HUES64 (cell line): Measurements from ENCODE around the gene RAB28.

Source experiments
- H3K27ac ChIP-seq: 2 replicates; pipeline ENCODE4 v1.7.0; 2013; ENCODE audit warnings: low read depth, low read length, inconsistent platforms
- H3K27me3 ChIP-seq: 2 replicates; pipeline ENCODE4 v1.6.1; 2013; ENCODE audit warnings: mild to moderate bottlenecking, low read length; ENCODE audit not compliant: insufficient read depth
- H3K36me3 ChIP-seq: 2 replicates; pipeline ENCODE4 v1.6.1; 2013; ENCODE audit warnings: mild to moderate bottlenecking, low read length; ENCODE audit not compliant: insufficient read depth
- H3K4me1 ChIP-seq: 2 replicates; pipeline ENCODE4 v1.6.1; 2013; ENCODE audit warnings: mild to moderate bottlenecking, low read length, moderate library complexity; ENCODE audit not compliant: insufficient read depth
- H3K4me3 ChIP-seq: 2 replicates; pipeline ENCODE4 v1.5.1; 2013; ENCODE audit warnings: mild to moderate bottlenecking, low read length, moderate library complexity
- H3K9ac ChIP-seq: 2 replicates; pipeline ENCODE4 v1.6.1; 2013; ENCODE audit warnings: mild to moderate bottlenecking, low read depth, low read length
- H3K9me3 ChIP-seq: 2 replicates; pipeline ENCODE4 v1.6.1; 2013; ENCODE audit warnings: low read depth, low read length; ENCODE audit not compliant: insufficient read depth
- WGBS: fragments of 150-250, 120-280 bp; methylation state at CpG from one replicate; pipeline ENCODE4 v1.1.7; 2013; ENCODE audit warnings: missing lambda C conversion rate; 5-methylcytosine and 5-hydroxymethylcytosine counted together

The RAB28 gene

GRCh38 chr4:13340672-13341071, 143.5 kb downstream of the RAB28 start:
- H3K27me3 ChIP-seq: no peaks in the 10 kb centered on the region
- no peak overlapping the region for H3K4me3 ChIP-seq
- H3K4me1 ChIP-seq: peaks cover 6% of the 10 kb centered on the region
- no peak overlapping the region for H3K9ac ChIP-seq
- no peaks in the 10 kb centered on the region for H3K9me3 ChIP-seq
- no peak overlapping the region for H3K27ac ChIP-seq
- no peaks in the 10 kb centered on the region for H3K36me3 ChIP-seq

DNA sequence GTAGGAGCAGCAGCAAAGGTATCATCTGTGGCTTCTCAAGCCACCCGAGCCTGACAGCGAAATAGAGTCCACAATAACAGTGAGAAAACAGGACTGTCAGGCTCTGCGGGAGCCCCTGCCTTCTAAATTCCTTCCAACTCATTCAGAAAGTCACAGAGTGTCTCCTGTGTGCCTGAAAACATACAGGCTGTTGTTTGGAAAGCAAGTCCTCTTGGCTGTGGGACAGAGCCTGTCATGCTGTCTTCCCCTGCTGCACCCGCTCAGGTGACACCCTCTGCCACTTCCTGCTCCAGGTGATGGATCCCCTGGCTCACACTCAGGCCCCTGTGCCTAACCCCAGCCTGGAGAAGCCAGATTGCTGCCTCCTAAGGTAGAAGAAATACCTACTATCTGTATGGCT, 152.3 kb downstream of the RAB28 start:
- Histone ChIP-seq H3K4me1 (peaks cover 9% of the 10 kb centered on the region), H3K9ac (no peak overlapping the region), H3K4me3 (no peak overlapping the region), H3K27me3 (no peaks in the 10 kb centered on the region), H3K9me3 (no peaks in the 10 kb centered on the region), H3K36me3 (no peaks in the 10 kb centered on the region), H3K27ac (no peak overlapping the region)
- 94% methylated on average over 4 of the region's 4 CpGs for WGBS

- Histone ChIP-seq H3K36me3 (no peaks in the 10 kb centered on the region), H3K27ac (no peak overlapping the region), H3K27me3 (no peaks in the 10 kb centered on the region), H3K9me3 (no peaks in the 10 kb centered on the region), H3K4me3 (no peak overlapping the region), H3K4me1 (peaks cover 12% of the 10 kb centered on the region), H3K9ac (no peak overlapping the region)
- WGBS: 93% methylated on average over 3 of the region's 3 CpGs
Measured at GRCh38 chr4:13329963-13330362, 154.2 kb downstream of the RAB28 start.

GRCh38 chr4:13329340-13329850, 154.7 kb downstream of the RAB28 start:
- H3K27ac ChIP-seq: no peak overlapping the region
- 100% methylated on average over 1 of the region's 1 CpG for WGBS
- no peaks in the 10 kb centered on the region for H3K36me3 ChIP-seq
- H3K9ac ChIP-seq: no peak overlapping the region
- no peaks in the 10 kb centered on the region for H3K27me3 ChIP-seq
- peaks cover 12% of the 10 kb centered on the region for H3K4me1 ChIP-seq
- H3K4me3 ChIP-seq: no peak overlapping the region
- no peaks in the 10 kb centered on the region for H3K9me3 ChIP-seq

GRCh38 chr4:13328591-13328990, 155.5 kb downstream of the RAB28 start:
- 98% methylated on average over 2 of the region's 2 CpGs for WGBS
- Histone ChIP-seq H3K27me3 (no peaks in the 10 kb centered on the region), H3K9ac (no peak overlapping the region), H3K27ac (no peak overlapping the region), H3K4me3 (no peak overlapping the region), H3K4me1 (peaks cover 15% of the 10 kb centered on the region), H3K36me3 (no peaks in the 10 kb centered on the region), H3K9me3 (no peaks in the 10 kb centered on the region)

GRCh38 chr4:13327991-13328390, 156.1 kb downstream of the RAB28 start:
- no peak overlapping the region for H3K27ac ChIP-seq

DNA sequence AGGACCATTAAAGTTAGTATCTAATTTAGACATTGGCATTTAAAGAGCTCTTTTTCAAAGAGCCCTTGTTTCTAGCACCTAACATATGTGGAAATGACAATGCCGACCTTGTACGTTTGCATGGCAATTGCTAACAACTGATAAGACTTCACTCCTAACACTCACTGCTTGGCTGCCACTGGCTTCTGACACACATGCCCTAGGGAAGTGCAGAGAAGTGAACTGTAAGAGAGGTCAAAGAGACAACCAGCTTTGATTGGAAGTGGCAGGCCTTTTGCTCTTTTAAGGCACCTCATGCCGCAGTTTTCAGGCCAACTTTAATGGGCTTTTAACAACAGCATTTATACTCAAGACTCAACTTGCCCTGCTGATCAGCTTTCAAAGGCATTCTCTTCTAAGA, 158.4 kb downstream of the RAB28 start:
- H3K9ac ChIP-seq: no peak overlapping the region
- peaks cover 10% of the 10 kb centered on the region for H3K4me1 ChIP-seq
- no peak overlapping the region for H3K27ac ChIP-seq
- no peaks in the 10 kb centered on the region for H3K27me3 ChIP-seq
- H3K4me3 ChIP-seq: no peak overlapping the region
- no peaks in the 10 kb centered on the region for H3K9me3 ChIP-seq
- H3K36me3 ChIP-seq: no peaks in the 10 kb centered on the region; the same call in 1 of the 2 replicates
- WGBS: 91% methylated on average over 3 of the region's 3 CpGs

More at GRCh38 chr4:13327991-13328390, 156.1 kb downstream of the RAB28 start:
- no peaks in the 10 kb centered on the region for H3K9me3 ChIP-seq
- no peaks in the 10 kb centered on the region for H3K36me3 ChIP-seq
- H3K9ac ChIP-seq: no peak overlapping the region
- peaks cover 11% of the 10 kb centered on the region for H3K4me1 ChIP-seq
- no peak overlapping the region for H3K4me3 ChIP-seq
- H3K27me3 ChIP-seq: no peaks in the 10 kb centered on the region
- WGBS: 87% methylated on average over 3 of the region's 3 CpGs

DNA sequence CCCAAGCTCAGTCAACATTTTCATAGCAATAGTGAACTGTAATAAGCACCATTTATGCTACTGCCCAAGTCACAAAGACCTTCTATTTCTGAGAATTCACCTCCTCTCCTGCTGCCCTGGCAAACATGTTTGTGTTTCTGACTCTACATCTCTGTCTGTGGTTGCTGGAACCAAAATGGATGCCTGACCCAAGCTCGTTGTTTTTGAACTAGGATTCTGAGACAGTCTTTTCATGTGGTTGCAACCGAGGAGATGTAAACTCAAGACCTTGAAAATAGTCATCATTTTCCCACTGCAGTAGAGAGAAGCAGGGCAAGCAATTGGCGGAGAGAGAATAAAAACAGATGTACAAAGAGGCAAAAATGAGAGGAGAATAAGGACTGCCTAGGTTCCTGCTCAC, 160.2 kb downstream of the RAB28 start:
- H3K4me1 ChIP-seq: peaks cover 10% of the 10 kb centered on the region

GRCh38 chr4:13322681-13323101, 161.4 kb downstream of the RAB28 start:
- peaks cover 10% of the 10 kb centered on the region for H3K4me1 ChIP-seq
- no peaks in the 10 kb centered on the region; the same call in 1 of the 2 replicates for H3K36me3 ChIP-seq

More for the DNA sequence above, 160.2 kb downstream of the RAB28 start:
- no peak overlapping the region for H3K27ac ChIP-seq
- H3K9me3 ChIP-seq: no peaks in the 10 kb centered on the region
- no peak overlapping the region for H3K4me3 ChIP-seq
- H3K36me3 ChIP-seq: no peaks in the 10 kb centered on the region; the same call in 1 of the 2 replicates
- no peaks in the 10 kb centered on the region for H3K27me3 ChIP-seq
- H3K9ac ChIP-seq: no peak overlapping the region
- WGBS: 95% methylated on average over 3 of the region's 3 CpGs

More at GRCh38 chr4:13322681-13323101, 161.4 kb downstream of the RAB28 start:
- Histone ChIP-seq H3K27ac (no peak overlapping the region), H3K27me3 (no peaks in the 10 kb centered on the region), H3K4me3 (no peak overlapping the region), H3K9ac (no peak overlapping the region), H3K9me3 (no peaks in the 10 kb centered on the region)
